ENCODE measurements around the gene PATJ.

GRCh38 chr1:61779231-61779630, 37.0 kb downstream of the PATJ start:
- no peak for TF ChIP-seq CREB1 (CRISPR knock-in tag; IDR thresholded peaks at IDR 0.05)
- TF ChIP-seq CTCF (IDR thresholded peaks at IDR 0.05) = no peak
- no peak for TF ChIP-seq E2F4 (CRISPR knock-in tag; IDR thresholded peaks at IDR 0.05; ENCODE audit: borderline replicate concordance, low read depth)

Measured in WTC11 (cell line).